Fibroblast of lung (primary cell): Measurements from ENCODE around the gene TBC1D23. TPM values are rescaled to one million over a fixed set of nuclear protein-coding genes. Genes with fewer than 3 reads are reported as not detected.

ENCODE experiments used
- DNase-seq, 2 donors: peaks; one replicate each; pipeline versions ENCODE4 v3.0.0 to v3.0.0-alpha.2; 2010; ENCODE audit warnings: low read depth in 2 of 2
- H2AFZ ChIP-seq: 2 replicates; pipeline ENCODE4 v1.5.1; 2012; ENCODE audit warnings: low read length, control low read depth, inconsistent platforms
- H3K27ac ChIP-seq: 2 replicates; pipeline ENCODE4 v1.5.1; 2011; ENCODE audit warnings: low read length, control low read depth; ENCODE audit not compliant: insufficient read depth
- H3K27me3 ChIP-seq: 2 replicates; pipeline ENCODE4 v1.5.1; 2011; ENCODE audit warnings: mild to moderate bottlenecking, low read length; ENCODE audit not compliant: control insufficient read depth, insufficient read depth
- H3K36me3 ChIP-seq: 2 replicates; pipeline ENCODE4 v1.5.1; 2011; ENCODE audit warnings: low read length; ENCODE audit not compliant: control insufficient read depth, insufficient read depth
- H3K4me1 ChIP-seq: 2 replicates; pipeline ENCODE4 v1.5.1; 2011; ENCODE audit warnings: low read length; ENCODE audit not compliant: control insufficient read depth, insufficient read depth; ENCODE audit errors: extremely low read depth
- H3K4me2 ChIP-seq: 2 replicates; pipeline ENCODE4 v1.5.1; 2011; ENCODE audit warnings: low read length, control low read depth; ENCODE audit not compliant: insufficient read depth; ENCODE audit errors: extremely low read depth
- H3K4me3 ChIP-seq, 4 experiments: fragments of 200-600 bp in 1 of 4; sonication (generic) in 1 of 4; replicated peaks in 1 of 4; 2 replicates each; pipeline ENCODE4 v1.5.1; 2011 to 2016; ENCODE audit warnings: low read length in 4 of 4, low read depth in 3 of 4, mild to moderate bottlenecking in 3 of 4, control low read depth in 2 of 4, inconsistent platforms in 1 of 4, mixed read lengths in 1 of 4; ENCODE audit not compliant: insufficient read depth in 1 of 4; ENCODE audit errors: control extremely low read depth in 1 of 4
- H3K79me2 ChIP-seq: 2 replicates; pipeline ENCODE4 v1.5.1; 2012; ENCODE audit warnings: mild to moderate bottlenecking, low read length, inconsistent platforms; ENCODE audit not compliant: control insufficient read depth, insufficient read depth
- H3K9ac ChIP-seq: 2 replicates; pipeline ENCODE4 v1.5.1; 2011; ENCODE audit warnings: mild to moderate bottlenecking, low read length, control low read depth; ENCODE audit not compliant: insufficient read depth
- H3K9me3 ChIP-seq: 2 replicates; pipeline ENCODE4 v1.5.1; 2012; ENCODE audit warnings: low read depth, low read length; ENCODE audit not compliant: control insufficient read depth, insufficient read depth
- H4K20me1 ChIP-seq: 2 replicates; pipeline ENCODE4 v1.5.1; 2011; ENCODE audit warnings: low read length; ENCODE audit not compliant: control insufficient read depth, insufficient read depth; ENCODE audit errors: extremely low read depth
- EZH2 ChIP-seq: IDR thresholded peaks from 2 replicates; pipeline ENCODE4 v1.5.1; 2012; ENCODE audit warnings: low read length, control low read depth, mild to moderate bottlenecking; ENCODE audit errors: missing control alignments
- polyA plus RNA-seq, 2 donors: library from polyadenylated mRNA; depleted of rRNA in 1 of 2; stranded (reverse) in 1 of 2; unstranded in 1 of 2; fragments of >200 nt; gene quantifications; 2 replicates each; pipeline ENCODE4 v1.2.1, GENCODE V29; 2011 to 2012; ENCODE audit warnings: missing spikeins in 1 of 2
- total RNA-seq: library from RNA; depleted of rRNA; stranded (reverse); fragments of >200 nt; gene quantifications from 2 replicates; pipeline ENCODE4 v1.2.1, GENCODE V29; 2014
- TF ChIP-seq, protein P1 (sequence below), 2 donors: IDR thresholded peaks in 1 of 2; conservative IDR thresholded peaks in 1 of 2; 1 replicate in 1 of 2; 2 replicates in 1 of 2; pipeline ENCODE4 v1.5.1; 2011 to 2012; ENCODE audit warnings: low read length in 2 of 2, control low read depth in 1 of 2, inconsistent platforms in 1 of 2, low read depth in 1 of 2, mild to moderate bottlenecking in 1 of 2

TBC1D23 gene
- total and polyA plus RNA-seq, 2 donors (not counting 1 experiment from before 2014, with no cell fraction given): 54.9 to 121 TPM

DNA sequence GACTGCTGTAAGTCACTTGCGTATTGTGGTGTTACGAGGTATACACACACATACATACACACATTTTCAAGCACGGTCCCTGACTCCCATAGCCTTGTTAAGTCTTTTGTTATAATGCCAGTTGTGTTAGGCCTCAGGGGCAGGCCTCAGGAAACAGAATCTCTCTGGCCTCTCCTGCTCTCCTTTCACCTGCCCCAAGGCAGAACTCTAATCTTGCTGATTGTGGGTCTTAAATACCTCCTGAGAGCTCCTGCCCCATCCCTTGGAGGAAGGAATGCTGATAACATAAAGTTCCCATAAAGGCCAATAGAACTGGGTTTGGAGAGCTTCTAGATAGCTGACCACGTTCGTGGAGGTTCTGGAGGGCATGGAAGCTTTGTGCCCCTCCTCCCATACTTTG is 69.9 kb downstream of the TBC1D23 start:
- Histone ChIP-seq H3K79me2 (peaks cover 3% of the 10 kb centered on the region), H3K9me3 (no peaks in the 10 kb centered on the region), H3K9ac (no peak overlapping the region), H3K27ac (no peak overlapping the region), H3K36me3 (no peaks in the 10 kb centered on the region), H3K4me2 (no peak overlapping the region), H2AFZ (no peak overlapping the region), H4K20me1 (no peaks in the 10 kb centered on the region), H3K4me1 (peaks cover 4% of the 10 kb centered on the region), H3K27me3 (no peaks in the 10 kb centered on the region), H3K4me3 (no peak overlapping the region)
- no peak for DNase-seq
- TF ChIP-seq EZH2: no peak
- TF ChIP-seq, protein P1, sequence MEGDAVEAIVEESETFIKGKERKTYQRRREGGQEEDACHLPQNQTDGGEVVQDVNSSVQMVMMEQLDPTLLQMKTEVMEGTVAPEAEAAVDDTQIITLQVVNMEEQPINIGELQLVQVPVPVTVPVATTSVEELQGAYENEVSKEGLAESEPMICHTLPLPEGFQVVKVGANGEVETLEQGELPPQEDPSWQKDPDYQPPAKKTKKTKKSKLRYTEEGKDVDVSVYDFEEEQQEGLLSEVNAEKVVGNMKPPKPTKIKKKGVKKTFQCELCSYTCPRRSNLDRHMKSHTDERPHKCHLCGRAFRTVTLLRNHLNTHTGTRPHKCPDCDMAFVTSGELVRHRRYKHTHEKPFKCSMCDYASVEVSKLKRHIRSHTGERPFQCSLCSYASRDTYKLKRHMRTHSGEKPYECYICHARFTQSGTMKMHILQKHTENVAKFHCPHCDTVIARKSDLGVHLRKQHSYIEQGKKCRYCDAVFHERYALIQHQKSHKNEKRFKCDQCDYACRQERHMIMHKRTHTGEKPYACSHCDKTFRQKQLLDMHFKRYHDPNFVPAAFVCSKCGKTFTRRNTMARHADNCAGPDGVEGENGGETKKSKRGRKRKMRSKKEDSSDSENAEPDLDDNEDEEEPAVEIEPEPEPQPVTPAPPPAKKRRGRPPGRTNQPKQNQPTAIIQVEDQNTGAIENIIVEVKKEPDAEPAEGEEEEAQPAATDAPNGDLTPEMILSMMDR (conservative IDR thresholded peaks at IDR 0.05 in 1 of 2, IDR thresholded peaks at IDR 0.05 in 1 of 2; ENCODE audit: low read depth in 1 of 2, low read length in 2 of 2): no peak

DNA sequence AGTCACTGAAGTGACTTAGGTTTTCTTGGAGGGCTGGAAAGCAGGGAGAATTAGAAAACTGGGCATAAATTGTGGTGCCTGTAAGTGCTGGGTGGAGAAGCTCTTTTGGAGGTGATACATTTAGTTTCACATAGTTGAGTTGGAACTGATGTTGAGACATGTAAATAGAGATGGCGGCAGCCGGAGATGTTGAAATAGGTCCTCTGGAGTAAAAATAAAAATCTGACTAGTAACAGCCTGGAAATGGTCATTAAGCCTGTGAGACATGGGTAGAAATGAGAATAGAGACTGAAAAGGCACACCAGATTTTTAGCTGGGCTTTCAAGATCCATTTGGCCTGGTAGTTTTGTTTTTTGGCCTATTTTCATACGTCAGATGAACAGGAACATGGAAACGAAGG is 70.9 kb downstream of the TBC1D23 start:
- Histone ChIP-seq H3K4me3 (no peak overlapping the region), H3K36me3 (no peaks in the 10 kb centered on the region), H4K20me1 (no peaks in the 10 kb centered on the region), H3K27me3 (no peaks in the 10 kb centered on the region), H3K79me2 (peaks cover 3% of the 10 kb centered on the region), H3K4me1 (peaks cover 4% of the 10 kb centered on the region), H3K9ac (no peak overlapping the region), H3K4me2 (no peak overlapping the region), H3K9me3 (no peaks in the 10 kb centered on the region), H3K27ac (no peak overlapping the region), H2AFZ (no peak overlapping the region)
- TF ChIP-seq, protein P1 (conservative IDR thresholded peaks at IDR 0.05 in 1 of 2, IDR thresholded peaks at IDR 0.05 in 1 of 2; ENCODE audit: low read depth in 1 of 2, low read length in 2 of 2): no peak
- TF ChIP-seq EZH2: no peak
- no peak for DNase-seq

DNA sequence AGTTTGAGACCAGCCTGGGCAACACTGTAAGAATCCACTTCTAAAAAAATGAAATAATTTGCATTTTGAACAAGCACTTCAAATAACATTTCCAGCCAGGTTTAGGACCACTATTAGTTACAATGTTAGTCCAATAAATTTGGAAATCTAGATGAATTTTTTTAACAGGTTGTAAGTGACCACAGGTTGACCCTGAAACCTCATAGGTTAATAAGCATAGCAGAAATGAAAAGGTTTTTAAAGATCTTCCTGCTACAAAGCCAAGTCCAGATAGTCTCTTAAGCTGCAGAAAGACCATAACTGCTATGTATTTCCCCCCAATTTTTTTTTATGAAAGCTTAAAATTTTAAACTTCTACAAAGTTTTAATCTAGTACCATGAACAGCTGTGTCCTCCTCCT is 72.3 kb downstream of the TBC1D23 start:
- no peaks in the 10 kb centered on the region for H3K9me3 ChIP-seq
- DNase-seq: peak in 1 of 2 donors; percentile 24
- H3K79me2 ChIP-seq: peaks cover 3% of the 10 kb centered on the region
- no peak for TF ChIP-seq EZH2
- no peak overlapping the region for H2AFZ ChIP-seq
- no peak overlapping the region for H3K9ac ChIP-seq
- peaks cover 4% of the 10 kb centered on the region for H3K4me1 ChIP-seq
- no peak overlapping the region for H3K4me2 ChIP-seq
- H3K36me3 ChIP-seq: no peaks in the 10 kb centered on the region
- no peak overlapping the region for H3K4me3 ChIP-seq
- no peak overlapping the region for H3K27ac ChIP-seq
- H4K20me1 ChIP-seq: no peaks in the 10 kb centered on the region
- H3K27me3 ChIP-seq: no peaks in the 10 kb centered on the region
